Amniotic epithelial cell (primary cell): ENCODE results near the gene BTBD9.

ENCODE experiments used
- DNase-seq: peaks from one replicate; pipeline ENCODE4 v3.0.0-alpha.2; 2010; ENCODE audit warnings: low read depth

Gene BTBD9

GRCh38 chr6:38639498-38640215 lies at the start of gene BTBD9:
Gene BTBD9, minus strand, starts transcription at chr6:38639929.
- DNase-seq = peak; percentile 80

- no peak for DNase-seq
Observed at GRCh38 chr6:38688579-38689087, 48.9 kb upstream of the BTBD9 start.

DNA sequence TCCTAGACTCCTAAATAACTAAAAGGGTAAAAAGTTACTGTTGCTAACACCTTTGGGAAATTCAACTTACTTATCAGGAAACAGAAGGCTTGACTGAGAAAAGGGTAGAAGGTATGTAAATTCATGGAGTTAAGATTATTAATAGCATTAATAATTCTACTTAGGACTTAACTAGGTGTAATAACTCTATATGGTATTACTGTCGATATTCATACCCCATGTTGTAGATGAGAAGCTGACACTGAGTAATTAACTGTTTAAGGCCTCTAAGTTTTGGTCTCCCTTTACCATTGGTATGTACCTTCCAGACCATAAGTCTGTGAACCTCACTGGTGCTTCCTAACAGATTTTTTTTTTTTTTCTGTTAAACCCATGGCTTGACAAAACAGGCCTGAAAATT lies 47.8 kb upstream of the BTBD9 start:
- no peak for DNase-seq

- no peak for DNase-seq
Observed at GRCh38 chr6:38687043-38687353, 47.3 kb upstream of the BTBD9 start.

DNA sequence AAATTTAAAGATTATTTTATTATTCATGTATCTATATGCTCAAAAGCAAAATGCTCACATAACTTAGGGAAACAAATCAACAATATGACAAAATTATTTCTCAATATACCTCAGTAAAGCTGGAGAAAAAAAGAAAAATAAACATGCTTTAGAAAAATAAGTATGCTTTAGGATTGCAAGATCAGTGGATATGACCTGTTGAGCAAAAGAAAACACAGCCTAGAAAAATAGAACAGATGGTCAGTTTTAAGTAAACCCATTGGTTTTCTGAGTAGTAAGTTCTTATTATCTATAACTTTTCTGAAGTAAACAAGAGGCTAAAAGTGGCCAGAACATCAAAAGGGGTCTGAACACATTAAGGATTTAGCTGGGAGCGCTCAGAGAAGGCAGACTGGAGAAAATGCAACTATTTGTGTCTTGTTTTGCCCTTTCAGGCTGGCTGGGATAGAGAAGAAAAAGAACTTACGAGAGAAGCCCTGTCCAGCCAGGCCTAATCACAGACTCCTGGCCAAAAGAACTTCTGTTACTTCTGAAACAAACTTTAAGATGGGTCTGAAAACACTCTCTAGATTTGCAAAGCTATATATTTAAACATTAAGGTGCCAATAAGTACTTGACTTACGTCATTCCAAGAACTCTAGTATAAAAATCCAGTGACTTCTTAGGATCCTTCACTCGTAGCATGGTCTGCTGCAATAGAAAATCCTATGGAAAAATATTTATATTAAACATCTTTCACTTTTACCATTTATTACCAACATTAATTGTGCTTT lies 46.7 kb upstream of the BTBD9 start:
- peak; percentile 14 for DNase-seq

DNA sequence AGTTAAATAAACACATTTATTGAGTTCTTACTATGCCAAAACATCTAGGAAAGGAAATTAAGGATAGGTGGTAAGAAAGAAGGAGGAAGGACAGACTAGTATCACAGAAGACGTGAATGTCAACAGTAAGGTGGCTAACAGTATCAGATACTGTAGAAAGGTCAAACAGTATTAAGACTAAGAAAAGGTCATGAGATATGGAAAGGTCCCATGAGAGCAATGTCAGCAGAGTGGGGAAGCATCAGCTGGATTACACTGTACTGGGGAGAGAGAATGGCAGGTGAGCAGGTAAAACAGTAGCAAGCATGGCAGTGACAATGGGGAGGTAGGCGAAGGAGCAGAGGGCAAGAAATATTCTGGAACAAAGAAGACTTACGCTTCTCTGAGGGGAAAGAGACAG lies 45.2 kb upstream of the BTBD9 start:
- DNase-seq = no peak

DNA sequence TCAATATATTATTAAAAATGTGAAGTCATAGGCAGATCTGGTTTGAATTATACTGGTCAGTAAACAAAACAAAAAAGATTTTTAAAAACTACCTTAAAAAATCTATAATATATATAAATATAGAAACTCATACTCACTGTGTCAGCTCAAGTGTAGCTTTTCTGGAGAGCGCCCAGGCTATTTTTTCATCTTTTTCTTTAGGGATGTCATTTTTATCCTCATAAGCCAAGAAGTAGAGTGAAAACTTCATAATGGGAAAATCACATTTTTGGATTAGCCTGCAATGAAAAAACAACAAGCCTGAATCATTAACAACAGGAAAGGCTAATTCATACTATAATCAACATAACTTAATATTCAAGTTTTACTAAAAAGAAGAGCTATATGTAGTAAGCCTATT lies 44.5 kb upstream of the BTBD9 start:
- no peak for DNase-seq

DNA sequence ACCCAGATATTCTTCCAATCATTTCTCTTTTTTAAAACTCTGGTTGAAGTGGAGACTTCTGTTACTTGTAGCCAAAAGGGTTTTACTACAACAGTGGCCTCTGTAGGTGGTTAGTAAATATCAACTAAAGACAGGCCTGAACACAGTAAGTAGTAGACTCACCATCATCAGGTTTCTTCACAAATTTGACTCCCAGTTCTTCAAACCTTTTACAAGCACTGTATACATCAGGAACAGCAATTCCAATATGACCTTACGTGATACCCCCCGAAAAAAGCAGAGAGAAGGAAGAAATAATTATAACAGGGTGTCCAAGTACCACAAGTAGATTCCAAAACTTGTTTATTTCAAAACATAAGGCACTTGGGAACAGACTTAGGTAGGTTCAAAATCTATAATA lies 42.1 kb upstream of the BTBD9 start:
- no peak for DNase-seq

DNA sequence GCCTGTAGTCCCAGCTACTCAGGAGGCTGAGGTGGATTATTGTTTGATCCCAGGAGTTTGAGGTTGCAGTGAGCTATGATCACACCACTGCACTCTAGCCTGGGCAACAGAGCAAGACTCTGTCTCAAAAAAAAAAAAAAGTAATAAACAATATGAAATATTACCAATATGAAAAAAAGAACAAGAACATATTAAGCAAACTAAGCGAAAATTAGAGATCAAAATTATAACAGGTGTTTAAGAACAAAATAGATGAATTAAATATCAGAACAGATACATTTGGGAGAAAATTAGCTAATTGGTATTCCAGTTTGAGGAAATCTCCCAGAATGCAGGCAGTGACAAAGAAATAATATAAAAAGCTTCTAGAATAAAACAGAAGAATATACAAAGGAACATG lies 39.9 kb upstream of the BTBD9 start:
- no peak for DNase-seq

DNA sequence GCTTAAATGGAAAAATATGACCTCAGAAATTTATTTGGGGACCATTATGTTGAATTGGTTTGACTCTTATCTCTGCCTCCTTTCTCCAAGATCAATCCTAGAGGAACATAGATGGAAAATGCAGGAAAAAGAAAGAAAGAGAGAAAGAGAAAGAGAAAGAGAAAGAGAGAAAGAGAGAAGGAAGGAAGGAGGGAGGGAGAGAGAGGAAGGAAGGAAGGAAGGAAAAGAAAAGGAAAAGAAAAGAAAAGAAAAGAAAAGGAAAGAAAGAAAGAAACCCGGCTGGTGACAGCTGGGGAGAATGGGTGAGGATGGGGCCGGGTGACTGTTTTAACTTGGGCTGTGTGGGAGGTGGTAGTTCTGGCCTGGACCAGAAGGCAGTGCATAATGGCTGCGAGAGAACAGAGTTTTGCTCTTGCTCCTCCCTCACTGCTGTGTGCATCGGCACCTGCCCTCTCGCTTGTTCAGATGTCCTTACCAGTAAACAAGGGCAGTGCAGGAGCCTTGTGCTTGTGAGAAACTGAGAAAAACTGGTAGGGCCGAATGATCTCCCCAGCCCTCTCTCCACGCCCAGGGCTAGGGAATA lies 38.5 kb upstream of the BTBD9 start:
- no peak for DNase-seq

DNA sequence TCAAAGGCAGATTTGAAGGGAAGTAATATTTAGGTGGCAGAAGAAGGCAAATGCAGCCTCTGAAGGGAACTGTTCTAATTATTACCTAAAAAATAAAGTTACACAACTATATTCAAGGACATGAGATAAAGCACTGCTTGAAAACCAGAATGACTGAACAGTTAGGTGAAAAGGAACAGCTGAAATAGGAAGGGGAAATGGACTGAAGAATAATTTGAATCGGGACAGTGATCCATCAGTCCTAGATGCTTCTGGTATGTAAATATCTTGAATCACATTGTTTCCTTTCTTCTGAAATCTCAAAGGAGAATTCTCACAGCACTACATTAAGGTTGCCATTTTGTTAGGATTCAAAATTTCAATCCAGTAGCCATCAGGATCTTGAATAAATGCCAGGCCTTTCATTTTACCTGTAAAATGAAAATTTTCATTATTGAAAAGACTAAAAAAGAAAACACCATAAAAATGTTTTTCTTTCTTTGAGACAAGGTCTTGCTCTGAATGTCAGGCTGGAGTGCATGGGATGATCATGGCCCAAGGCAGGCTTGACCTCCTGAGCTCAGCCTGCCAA lies 37.3 kb upstream of the BTBD9 start:
- DNase-seq = peak; percentile 46

- peak; percentile 79 for DNase-seq
Observed at GRCh38 chr6:38676236-38676973, 36.7 kb upstream of the BTBD9 start.

- DNase-seq = no peak
Observed at GRCh38 chr6:38673397-38674165, 33.9 kb upstream of the BTBD9 start.

GRCh38 chr6:38671885-38672467 lies 32.2 kb upstream of the BTBD9 start:
- DNase-seq = peak; percentile 68

DNA sequence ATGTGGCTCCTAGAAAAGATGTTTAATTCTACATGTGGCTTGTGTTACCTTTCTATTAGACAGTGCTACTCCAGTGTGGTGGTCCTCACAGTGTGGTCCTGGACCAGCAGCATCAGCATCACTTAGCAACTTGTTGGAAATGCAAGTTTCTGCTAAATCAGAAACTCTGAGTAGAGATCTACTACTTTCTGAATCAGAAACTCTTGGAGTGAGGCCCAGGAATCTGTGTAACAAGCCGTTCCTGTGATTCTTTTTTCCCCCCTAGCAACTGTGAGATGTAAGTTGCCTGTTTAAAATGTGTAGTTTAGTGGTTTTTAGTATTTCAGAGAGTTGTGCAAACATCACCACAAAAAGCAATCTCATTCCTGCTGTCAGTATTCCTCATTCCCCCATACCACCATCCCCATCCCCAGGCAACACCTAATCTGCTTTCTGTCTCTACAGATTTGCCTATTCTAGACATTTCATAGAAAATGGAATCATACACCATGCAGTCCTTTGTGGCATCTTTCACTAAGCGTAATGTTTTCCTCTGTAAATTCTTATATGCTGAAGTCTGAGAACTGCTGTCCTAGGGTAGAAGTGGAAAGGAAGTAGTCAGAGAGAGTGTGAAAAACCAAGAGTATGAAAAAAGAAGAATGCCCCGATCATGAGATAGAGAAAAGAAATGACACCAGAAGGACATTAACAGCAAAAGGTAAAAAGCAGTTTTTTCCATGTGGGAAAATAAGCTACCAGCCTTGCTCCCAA lies 18.9 kb upstream of the BTBD9 start:
- peak; percentile 61 for DNase-seq

- DNase-seq = no peak
Observed at GRCh38 chr6:38656896-38657295, 17.2 kb upstream of the BTBD9 start.

DNA sequence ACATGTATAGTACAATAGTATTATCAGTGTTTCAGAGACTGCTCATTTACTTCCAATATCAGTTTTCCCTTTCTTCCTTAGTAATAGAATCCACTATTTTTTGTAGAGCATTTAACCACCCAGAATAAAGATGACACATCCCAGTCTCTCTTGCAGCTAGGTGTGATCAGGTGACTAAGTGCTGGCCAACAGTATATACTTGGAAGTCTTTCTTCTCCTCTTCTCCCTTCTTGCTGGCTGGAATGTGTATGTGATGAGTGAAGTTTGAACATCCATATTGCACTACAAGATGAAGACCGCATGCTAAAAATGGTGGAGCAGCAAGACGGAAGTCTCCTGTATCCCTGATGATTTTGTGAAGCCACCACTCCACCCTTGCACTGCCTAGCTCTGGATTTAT lies 14.5 kb upstream of the BTBD9 start:
- no peak for DNase-seq

- DNase-seq = peak; percentile 20
Observed at GRCh38 chr6:38651121-38651784, 11.5 kb upstream of the BTBD9 start.

DNA sequence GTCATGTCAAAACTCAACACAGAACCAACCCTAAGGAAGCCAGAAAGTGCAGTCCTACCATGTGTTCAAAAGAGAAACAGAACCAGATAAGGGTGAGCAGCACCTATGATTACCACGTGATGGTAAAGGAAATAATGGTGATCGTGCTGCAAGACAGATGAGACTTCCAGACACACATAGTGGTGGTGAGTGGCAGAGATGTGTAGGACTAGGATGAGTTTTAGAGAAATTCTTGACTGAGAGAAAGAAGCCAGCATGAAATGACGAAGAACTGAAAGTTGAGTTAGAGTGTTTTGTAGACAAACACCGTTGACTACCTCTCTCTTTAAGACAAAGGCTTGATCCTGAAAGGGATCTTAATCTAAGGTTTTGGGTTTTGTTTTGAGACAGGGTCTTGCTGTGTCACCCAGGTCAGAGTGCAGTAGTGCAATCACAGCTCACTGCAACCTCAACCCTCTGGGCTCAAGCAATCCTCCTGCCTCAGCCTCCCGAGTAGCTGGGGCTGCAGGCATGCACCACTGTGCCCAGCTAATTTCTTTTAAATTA lies 10.6 kb upstream of the BTBD9 start:
- DNase-seq = no peak
